Esophagus muscularis mucosa (tissue), 4 donors: ENCODE measurements around the gene SLC19A3.

Source experiments
- CTCF ChIP-seq, 3 experiments: fragments of 200-600 bp in 2 of 3; fragments of 450-650 bp in 1 of 3; sonication (generic) in 2 of 3; IDR thresholded peaks; one replicate each; pipeline ENCODE4 v1.5.1; 2017 to 2019; ENCODE audit warnings: antibody characterized with exemption in 3 of 3, mild to moderate bottlenecking in 2 of 3, moderate library complexity in 1 of 3
- EP300 ChIP-seq: sonication (generic); formaldehyde crosslinking; IDR thresholded peaks from one replicate; pipeline ENCODE4 v1.6.1; 2017; ENCODE audit warnings: antibody characterized with exemption
- POLR2A ChIP-seq: fragments of 450-650 bp; IDR thresholded peaks from one replicate; pipeline ENCODE4 v1.6.1; 2017; ENCODE audit warnings: antibody characterized with exemption, moderate library complexity, mild to moderate bottlenecking, low read depth
- POLR2AphosphoS5 ChIP-seq, 2 donors: sonication (generic); formaldehyde crosslinking; IDR thresholded peaks; one replicate each; pipeline ENCODE4 v1.6.1; 2017; ENCODE audit warnings: antibody characterized with exemption in 2 of 2

DNA sequence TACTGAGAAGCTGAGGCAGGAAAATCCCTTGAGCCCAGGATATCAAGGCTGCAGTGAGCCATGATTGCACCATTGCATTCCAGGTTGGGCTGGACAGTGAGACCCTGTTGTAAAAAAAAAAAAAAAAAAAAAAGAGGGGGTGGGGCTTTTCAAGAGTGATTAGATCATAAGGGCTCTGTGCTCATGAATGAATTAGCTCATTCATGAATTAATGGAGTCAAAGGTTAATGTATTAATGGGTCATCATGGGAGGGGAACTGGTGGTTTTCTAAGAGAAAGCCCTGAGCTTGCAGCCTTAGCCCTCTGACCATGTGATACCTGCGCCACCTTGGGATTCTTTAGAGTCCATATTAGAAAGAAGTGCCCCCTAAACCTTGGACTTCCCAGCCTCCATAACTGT, 4.5 kb downstream of the SLC19A3 start:
- TF ChIP-seq EP300 (no peak), POLR2A (no peak), CTCF (IDR thresholded peaks at IDR 0.05) (no peak), POLR2AphosphoS5 (IDR thresholded peaks at IDR 0.05) (no peak)
